DMS114 treated with DMSO at 0.1 percent for 48 hours (cell line): Measurements from ENCODE around the gene RXFP2.

Experiments
- DNase-seq: peaks from one replicate; lab custom pipeline; 2025; ENCODE audit not compliant: unreplicated experiment; lab: John Stamatoyannopoulos, UW

Gene RXFP2

GRCh38 chr13:31824705-31825517 lies 85.6 kb downstream of the RXFP2 start:
- DNase-seq = peak; percentile 6

DNA sequence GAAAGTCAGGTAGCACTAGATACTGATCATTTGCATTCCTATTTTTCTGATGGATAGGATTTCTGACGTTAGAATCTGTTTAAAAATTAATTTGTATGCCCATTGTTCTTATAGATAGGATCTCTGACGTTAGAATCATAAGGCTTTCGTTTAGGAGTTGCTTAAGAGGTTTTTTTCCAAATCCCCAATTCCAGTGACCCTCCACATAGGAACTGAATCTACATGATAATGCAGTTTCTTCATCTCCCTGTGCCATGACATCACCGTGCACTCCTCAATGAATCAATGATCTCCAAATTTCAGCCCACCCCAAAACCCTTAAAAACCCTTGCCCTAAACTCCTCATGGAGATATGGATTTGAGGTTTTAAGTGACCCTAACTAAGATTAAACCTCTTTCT lies 87.2 kb downstream of the RXFP2 start:
- DNase-seq = no peak

GRCh38 chr13:31827707-31828106 lies 88.4 kb downstream of the RXFP2 start:
- no peak for DNase-seq

- no peak for DNase-seq
These were observed 96.6 kb downstream of the RXFP2 start for GRCh38 chr13:31835932-31836331.

GRCh38 chr13:31843044-31843443 lies 103.7 kb downstream of the RXFP2 start:
- no peak for DNase-seq

DNA sequence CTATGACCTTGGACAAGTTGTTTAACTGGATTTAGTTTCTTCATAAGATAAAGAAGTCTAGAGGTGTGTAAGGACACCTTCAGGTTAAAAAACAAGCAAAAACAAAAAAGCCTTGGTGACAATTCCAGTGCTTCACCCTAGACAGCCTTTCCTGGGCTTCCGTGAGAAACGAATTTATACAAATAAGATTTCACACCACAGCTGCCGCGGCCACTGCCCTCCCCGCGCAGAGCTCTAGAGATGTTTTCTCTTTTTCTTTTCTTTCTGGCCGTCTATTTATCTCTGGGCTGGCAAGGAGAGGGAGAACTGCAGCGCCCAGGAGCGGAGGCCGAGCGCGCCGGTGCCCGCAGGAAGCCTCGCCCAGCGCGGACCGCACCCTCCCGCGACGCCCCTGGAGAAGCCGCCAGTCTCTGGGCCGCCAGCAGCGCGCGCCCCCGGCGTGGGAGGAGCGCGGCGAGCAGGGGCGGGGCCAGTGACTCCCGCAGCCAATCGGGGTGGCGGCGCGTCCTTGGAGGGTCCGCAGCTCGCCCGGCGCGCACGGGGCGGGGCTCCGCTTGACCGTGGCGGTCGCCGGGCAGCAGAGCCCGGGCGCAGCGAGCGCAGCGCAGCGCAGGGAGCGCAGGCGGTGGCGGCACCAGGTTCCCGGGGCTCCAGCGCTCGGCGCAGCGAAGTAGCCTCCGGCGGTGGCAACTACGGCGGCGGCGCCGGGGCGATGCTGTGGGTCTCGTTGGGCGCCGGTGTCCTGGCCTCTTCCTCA lies 107.0 kb downstream of the RXFP2 start:
- DNase-seq = peak; percentile 59

GRCh38 chr13:31846961-31847752 lies 107.8 kb downstream of the RXFP2 start:
- no peak for DNase-seq

DNA sequence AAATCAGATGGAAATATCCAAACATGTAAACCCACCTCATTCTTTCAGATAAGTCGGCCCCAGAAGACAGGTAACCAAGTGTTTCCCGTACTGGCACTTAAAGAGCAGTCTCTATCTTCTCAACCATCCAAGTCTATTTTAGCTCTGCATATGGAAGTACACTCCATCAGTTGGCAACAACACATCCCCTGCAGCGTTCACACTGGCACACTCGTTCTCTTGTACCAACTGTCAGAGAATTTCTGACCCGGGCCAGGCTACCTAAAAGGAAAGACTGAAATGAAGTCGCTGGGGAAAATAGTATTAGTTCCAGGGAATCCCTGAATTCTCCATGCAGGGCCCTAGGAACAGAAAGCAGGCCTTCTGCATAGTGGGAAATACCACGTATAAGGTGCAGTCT lies 109.3 kb downstream of the RXFP2 start:
- no peak for DNase-seq

DNA sequence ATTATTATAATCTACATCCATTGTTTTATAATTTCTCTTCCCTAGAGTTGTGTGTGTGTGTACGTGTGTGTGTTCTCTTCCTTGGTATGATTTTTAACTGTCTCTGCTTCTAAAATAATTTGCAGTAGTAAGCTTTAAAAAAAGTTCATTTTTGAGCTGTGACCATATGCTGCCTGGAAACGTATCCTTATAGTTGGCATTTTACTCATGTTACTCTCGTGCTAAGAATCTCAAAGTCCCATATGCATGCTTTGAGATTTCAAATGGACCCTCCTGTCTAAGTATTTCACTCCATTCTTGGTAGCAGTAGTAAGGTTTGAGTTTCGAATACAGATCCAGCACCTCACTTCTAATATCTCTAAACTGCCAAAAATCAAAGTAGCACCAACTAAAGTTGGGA lies 109.9 kb downstream of the RXFP2 start:
- DNase-seq = no peak

DNA sequence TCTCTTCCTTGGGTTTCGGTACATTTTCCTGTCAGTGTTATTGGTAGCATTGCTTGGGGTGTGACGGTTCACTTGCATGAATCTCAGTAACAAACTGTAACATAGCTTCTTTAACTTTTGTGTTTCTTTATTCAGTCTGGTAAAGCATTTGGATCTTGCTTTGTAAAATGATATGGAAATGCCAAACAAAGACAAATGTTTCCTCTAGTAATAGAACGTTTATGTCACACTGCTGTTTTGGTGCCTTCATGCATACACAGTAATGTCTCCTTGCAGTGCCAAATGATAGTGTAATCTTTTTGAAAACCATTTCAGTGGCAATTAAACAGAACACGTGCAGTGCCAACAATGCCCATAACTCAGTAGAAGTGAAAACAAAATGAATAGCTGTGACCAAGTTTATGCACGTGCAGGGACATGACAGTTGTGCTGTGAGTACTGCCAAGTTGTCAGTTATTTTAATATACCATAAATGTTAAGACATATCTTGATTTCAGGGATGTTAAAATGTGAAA lies 110.8 kb downstream of the RXFP2 start:
- DNase-seq = no peak

- DNase-seq = no peak
These were observed 111.9 kb downstream of the RXFP2 start for GRCh38 chr13:31851216-31851615.
